Adrenal gland (tissue), 12 donors: ENCODE measurements around the gene NBEAL2. TPM values are rescaled to one million over a fixed set of nuclear protein-coding genes. Genes with fewer than 3 reads are reported as not detected.
A peak's percentile ranks its signal among the peaks of the same experiment; 100 is the strongest.

Source experiments
- DNase-seq, 7 donors: peaks; one replicate each; pipeline ENCODE4 v3.0.0-alpha.2; 2019 to 2020
- H3K27ac ChIP-seq, 5 donors: fragments of 200-600 bp; sonication (generic) in 4 of 5; 1 replicate in 3 of 5; 2 replicates in 2 of 5; pipeline versions ENCODE4 v1.5.1 to v1.8.0; 2016 to 2020; ENCODE audit warnings: mild to moderate bottlenecking in 1 of 5
- H3K27me3 ChIP-seq: fragments of 200-600 bp; 2 replicates; pipeline ENCODE4 v1.8.0; 2021
- H3K36me3 ChIP-seq, 2 donors: fragments of 200-600 bp; replicated peaks in 1 of 2; 1 replicate in 1 of 2; 2 replicates in 1 of 2; pipeline versions ENCODE4 v1.5.1 to v1.8.0; 2018 to 2022
- H3K4me1 ChIP-seq, 2 donors: fragments of 200-600 bp; replicated peaks in 1 of 2; 1 replicate in 1 of 2; 2 replicates in 1 of 2; pipeline versions ENCODE4 v1.5.1 to v1.8.0; 2018 to 2021
- H3K4me3 ChIP-seq, 4 donors: fragments of 200-600 bp; sonication (generic) in 3 of 4; one replicate each; pipeline ENCODE4 v1.5.1; 2016 to 2018
- H3K9me3 ChIP-seq, 3 donors: fragments of 200-600 bp; sonication (generic) in 1 of 3; replicated peaks in 1 of 3; 1 replicate in 2 of 3; 2 replicates in 1 of 3; pipeline versions ENCODE4 v1.5.1 to v1.8.0; 2016 to 2021
- CTCF ChIP-seq, 6 experiments: fragments of 450-650 bp in 4 of 6; fragments of 200-600 bp in 2 of 6; sonication (generic) in 1 of 6; IDR thresholded peaks; 1 replicate in 5 of 6; 2 replicates in 1 of 6; pipeline versions ENCODE4 v1.5.1 to v1.8.0; 2016 to 2021; ENCODE audit warnings: antibody characterized with exemption in 6 of 6, mild to moderate bottlenecking in 2 of 6, moderate library complexity in 1 of 6
- POLR2A ChIP-seq, 2 donors: fragments of 450-650 bp; IDR thresholded peaks; one replicate each; pipeline ENCODE4 v1.6.1; 2017; ENCODE audit warnings: antibody characterized with exemption in 2 of 2, mild to moderate bottlenecking in 2 of 2, moderate library complexity in 1 of 2
- WGBS, 4 donors: extraction: QIAGEN DNeasy Blood & Tissue Kit in 2 of 4; methylation state at CpG; one replicate each; pipeline versions ENCODE4 v1.1.5 to v1.1.7; 2013 to 2017; 5-methylcytosine and 5-hydroxymethylcytosine counted together
- intact Hi-C, 2 donors: fragments of 100-400 bp; cut with DNase I; formaldehyde crosslinking; loops; one replicate each; pipeline versions ENCODE4 v1.14.1 to v1.15.0; 2022 to 2023
- polyA plus RNA-seq, 3 donors: library from polyadenylated mRNA; stranded (reverse); fragments of 200-250 nt in 2 of 3; fragments of 350-450 nt in 1 of 3; fragmentation: Illumina TruSeq in 1 of 3; extraction: RNeasy Lipid Tissue Mini Kit (QIAGEN cat#74804) in 1 of 3; gene quantifications; one replicate each; pipeline ENCODE4 v1.2.3, GENCODE V29; 2013 to 2014
- total RNA-seq, 9 donors: library from RNA; depleted of rRNA in 4 of 9; stranded (reverse); fragments of >200 nt in 4 of 9; fragments of 120-200 nt in 1 of 9; fragmentation: NEBNext Ultra II Directional in 1 of 9; extraction: Animal tissue kit (Norgen Biotek cat#: 25700) in 1 of 9; gene quantifications; one replicate each; pipeline versions ENCODE4 v1.1.0 to v1.2.4, GENCODE V29; 2013 to 2023
- donor health status: healthy with polysubstance abuse.
- donor health status: Bipolar disorder and iron deficiency.
- donor health status: DM: yes; HTN: yes; CAD: no.
- donor health status: DM: no; HTN: no; CAD: no.
- donor health status: DM: no; HTN: no; CAD: no.
- donor health status: DM: yes; HTN: yes; CAD: no.

NBEAL2 gene
- total and polyA plus RNA-seq, 12 donors, result 7.3 to 154 (median 29.0) TPM

DNA sequence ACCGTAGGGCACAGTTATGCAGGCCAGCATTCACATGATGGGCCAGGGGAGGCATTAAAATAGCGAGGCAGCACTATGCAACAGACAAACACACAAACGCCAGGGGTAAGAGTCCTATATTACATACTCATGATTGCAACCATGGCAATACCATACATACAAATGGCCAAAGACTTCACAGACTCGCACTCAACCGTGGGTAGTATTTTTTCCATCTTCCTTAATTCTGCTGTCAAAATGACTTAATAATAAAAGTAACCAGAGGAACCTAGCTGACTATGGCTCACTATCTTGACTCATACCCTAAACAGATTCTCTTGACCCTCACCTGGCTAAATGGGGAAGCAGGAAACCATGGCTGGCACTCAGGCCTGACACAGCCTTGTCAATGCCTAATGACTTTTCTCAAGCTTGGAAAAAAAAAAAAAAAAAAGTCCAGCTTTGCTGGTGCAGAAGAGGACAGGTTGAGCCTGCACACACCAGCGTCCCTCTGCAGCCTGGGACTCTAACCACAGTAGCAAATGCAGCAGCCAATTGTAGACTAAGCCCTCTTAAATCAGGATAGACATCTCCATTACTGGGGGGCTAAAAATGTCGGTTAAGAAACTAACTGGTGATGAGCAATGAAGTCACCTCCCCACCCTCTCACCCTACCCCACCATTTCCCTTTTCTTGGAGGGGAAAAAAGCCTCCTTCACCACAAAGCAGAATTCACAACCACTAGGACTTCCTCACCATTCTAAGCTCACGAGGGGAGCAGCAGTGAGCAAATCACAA, 26.0 kb upstream of the NBEAL2 start:
- WGBS, 4 donors, result 69 to 81% (median 75%) methylated on average over 8 of the region's 8 CpGs
- intact Hi-C loops, result no loop called here
- no peaks in the 10 kb centered on the region for H3K9me3 ChIP-seq
- H3K4me3 ChIP-seq, result no peak overlapping the region
- peak in 1 of 7 donors; percentile 14 for DNase-seq
- no peaks in the 10 kb centered on the region for H3K36me3 ChIP-seq
- H3K27ac ChIP-seq, result peak overlapping the region in 2 of 5 donors; percentile 8 to 57
- no peaks in the 10 kb centered on the region for H3K27me3 ChIP-seq
- TF ChIP-seq CTCF (IDR thresholded peaks at IDR 0.05), result no peak
- no peak for TF ChIP-seq POLR2A (IDR thresholded peaks at IDR 0.05)
- peaks cover 43 to 73% of the 10 kb centered on the region in 2 donors for H3K4me1 ChIP-seq

- Histone ChIP-seq H3K4me3 (no peak overlapping the region), H3K27me3 (no peaks in the 10 kb centered on the region), H3K4me1 (peaks cover 35 to 72% of the 10 kb centered on the region in 2 donors), H3K9me3 (no peaks in the 10 kb centered on the region), H3K36me3 (no peaks in the 10 kb centered on the region), H3K27ac (peak overlapping the region in 2 of 5 donors; percentile 8 to 57)
- WGBS, 4 donors, result 79 to 84% (median 82%) methylated on average over 3 of the region's 3 CpGs
- TF ChIP-seq POLR2A (IDR thresholded peaks at IDR 0.05), result no peak
- TF ChIP-seq CTCF (IDR thresholded peaks at IDR 0.05), result no peak
- intact Hi-C loops, result no loop called here
- no peak for DNase-seq
These were observed 25.3 kb upstream of the NBEAL2 start for GRCh38 chr3:46954178-46954577.

DNA sequence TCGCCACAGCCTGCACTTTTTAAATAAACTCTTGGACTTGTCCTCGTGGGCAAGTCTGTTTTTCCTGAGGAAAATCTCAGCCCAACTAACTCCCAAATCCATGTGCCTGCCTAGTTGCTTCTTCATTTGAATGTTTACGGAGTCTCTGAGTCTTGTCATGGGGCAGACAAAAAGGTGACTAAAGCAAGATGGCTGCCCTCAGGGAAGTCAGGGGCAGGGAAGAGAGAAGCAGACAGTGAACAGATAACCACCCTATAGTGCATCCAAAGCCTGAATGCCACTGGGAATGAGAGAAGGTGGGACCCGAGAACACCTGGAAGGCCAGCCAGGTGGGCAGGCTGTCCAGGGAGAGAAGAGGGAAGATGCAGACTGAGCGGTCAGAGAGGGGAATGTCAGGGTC, 24.3 kb upstream of the NBEAL2 start:
- Histone ChIP-seq H3K27ac (peak overlapping the region in 2 of 5 donors; percentile 35 to 57), H3K36me3 (no peaks in the 10 kb centered on the region), H3K4me3 (no peak overlapping the region), H3K9me3 (no peaks in the 10 kb centered on the region), H3K4me1 (peaks cover 33 to 72% of the 10 kb centered on the region in 2 donors), H3K27me3 (no peaks in the 10 kb centered on the region)
- no peak for DNase-seq
- TF ChIP-seq POLR2A (IDR thresholded peaks at IDR 0.05), result no peak
- no peak for TF ChIP-seq CTCF (IDR thresholded peaks at IDR 0.05)
- WGBS, 4 donors, result 68 to 75% (median 70%) methylated on average over 5 of the region's 5 CpGs
- intact Hi-C loops, result no loop called here

GRCh38 chr3:46955801-46956259, 23.6 kb upstream of the NBEAL2 start:
- WGBS, 4 donors, result 54 to 72% (median 64%) methylated on average over 2 to 3 of the region's 3 CpGs
- DNase-seq, result no peak
- Histone ChIP-seq H3K9me3 (no peaks in the 10 kb centered on the region), H3K4me1 (peaks cover 34 to 72% of the 10 kb centered on the region in 2 donors), H3K36me3 (no peaks in the 10 kb centered on the region), H3K4me3 (no peak overlapping the region), H3K27me3 (no peaks in the 10 kb centered on the region), H3K27ac (peak overlapping the region in 2 of 5 donors; percentile 35 to 57)
- no peak for TF ChIP-seq POLR2A (IDR thresholded peaks at IDR 0.05)
- no peak for TF ChIP-seq CTCF (IDR thresholded peaks at IDR 0.05)
- intact Hi-C loops, result no loop called here
